Kidney capillary endothelial cell (primary cell): ENCODE results near the gene GLCCI1.

ENCODE experiments used
- DNase-seq: peaks from one replicate; pipeline ENCODE4 v3.0.0-alpha.2; 2018; ENCODE audit warnings: low spot score

The GLCCI1 gene

GRCh38 chr7:8103282-8103681 lies 134.7 kb downstream of the GLCCI1 start:
- DNase-seq = no peak

GRCh38 chr7:8105449-8106095 lies 137.0 kb downstream of the GLCCI1 start:
- no peak for DNase-seq

- DNase-seq = no peak
Measured at GRCh38 chr7:8109196-8110022, 140.8 kb downstream of the GLCCI1 start.

DNA sequence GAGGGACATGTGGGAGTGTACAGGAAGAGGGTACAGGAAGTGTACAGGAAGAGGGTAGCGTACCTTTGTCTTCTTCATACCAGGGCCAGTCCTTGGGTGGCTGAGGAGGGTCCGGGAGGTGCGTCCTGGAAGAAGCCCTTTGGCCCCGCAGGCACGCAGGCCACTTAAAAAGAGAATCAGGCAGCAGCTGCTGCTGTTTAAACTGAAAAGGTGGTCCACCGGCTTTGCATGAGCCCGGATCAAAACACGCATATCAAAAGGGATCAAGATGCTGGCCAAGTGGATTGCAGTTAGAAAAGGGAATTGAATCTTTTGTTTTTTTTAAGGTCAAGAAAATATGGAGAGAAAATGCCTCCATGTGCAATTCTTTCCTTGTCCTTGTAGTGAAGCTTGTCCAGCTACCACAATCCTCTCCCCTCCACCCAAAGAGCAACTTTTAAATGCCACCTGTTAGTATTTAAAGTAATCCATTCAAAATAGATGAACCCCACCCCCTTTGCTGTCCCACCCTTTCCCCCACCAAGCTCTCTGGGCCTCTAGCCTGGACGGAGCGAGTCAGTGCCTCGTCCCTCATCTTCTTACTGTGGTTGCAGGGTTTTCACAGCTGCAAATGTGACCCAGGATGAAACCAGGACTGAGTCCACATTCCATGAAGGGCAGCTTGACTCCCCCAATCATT lies 142.8 kb downstream of the GLCCI1 start:
- DNase-seq = no peak

DNA sequence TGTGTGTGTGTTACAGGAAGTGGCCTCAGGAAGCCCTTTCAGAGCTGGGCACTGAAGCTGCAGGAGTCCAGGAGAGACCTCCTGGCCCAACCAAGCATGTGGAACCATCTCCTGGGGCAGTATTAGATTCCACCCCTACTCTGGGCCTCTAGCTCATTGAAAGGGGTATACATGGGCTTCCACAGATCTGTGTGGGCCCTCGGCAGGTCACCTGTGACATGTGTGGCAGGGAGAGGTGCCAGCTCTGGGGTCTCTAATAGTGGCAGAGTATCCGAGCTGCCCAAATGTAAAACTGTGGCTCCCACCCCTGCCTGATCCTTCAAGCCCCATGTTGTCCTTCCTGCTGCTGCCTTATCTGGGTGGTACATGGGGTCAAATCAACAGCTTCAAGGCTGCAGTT lies 144.1 kb downstream of the GLCCI1 start:
- DNase-seq = no peak

DNA sequence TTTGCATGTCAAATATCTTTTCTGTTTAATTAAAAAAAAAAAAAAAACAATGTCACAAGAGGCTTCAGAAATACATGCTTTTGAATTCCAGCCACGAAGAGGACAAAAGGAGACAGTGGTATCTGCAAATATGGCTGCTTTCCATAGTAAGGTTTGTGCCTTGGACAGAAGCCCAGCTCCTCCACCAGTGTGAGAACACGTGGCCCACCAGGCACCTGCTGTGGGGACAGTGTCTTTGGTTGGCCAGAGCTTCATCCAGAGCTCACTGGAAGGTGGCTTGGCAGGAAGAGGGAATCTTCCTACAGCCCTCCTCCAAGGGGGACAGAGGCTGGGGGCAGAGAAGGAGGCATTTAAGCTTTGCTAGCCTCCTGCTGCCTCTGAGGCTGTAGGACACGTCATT lies 144.6 kb downstream of the GLCCI1 start:
- DNase-seq = no peak

DNA sequence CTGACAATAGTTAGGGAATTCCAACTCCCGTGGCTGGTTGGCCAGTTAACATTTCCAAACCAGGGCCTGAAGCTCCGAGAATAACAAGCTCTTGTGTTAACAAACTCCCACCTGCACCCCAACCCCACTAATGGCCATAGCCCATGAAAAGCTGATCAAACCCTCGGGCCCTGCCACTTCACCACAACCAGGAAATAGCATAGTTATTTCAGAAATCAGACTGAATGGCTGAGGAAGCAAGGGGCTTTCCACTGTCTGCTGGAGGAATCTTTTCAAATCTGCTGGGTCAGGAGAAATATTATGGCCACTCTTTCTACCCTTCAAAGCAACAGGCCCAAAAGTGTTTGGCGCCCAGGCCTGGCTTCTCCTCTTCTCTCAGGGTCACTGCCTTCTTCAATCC lies 145.6 kb downstream of the GLCCI1 start:
- no peak for DNase-seq

GRCh38 chr7:8115547-8116402 lies 147.2 kb downstream of the GLCCI1 start:
- no peak for DNase-seq

DNA sequence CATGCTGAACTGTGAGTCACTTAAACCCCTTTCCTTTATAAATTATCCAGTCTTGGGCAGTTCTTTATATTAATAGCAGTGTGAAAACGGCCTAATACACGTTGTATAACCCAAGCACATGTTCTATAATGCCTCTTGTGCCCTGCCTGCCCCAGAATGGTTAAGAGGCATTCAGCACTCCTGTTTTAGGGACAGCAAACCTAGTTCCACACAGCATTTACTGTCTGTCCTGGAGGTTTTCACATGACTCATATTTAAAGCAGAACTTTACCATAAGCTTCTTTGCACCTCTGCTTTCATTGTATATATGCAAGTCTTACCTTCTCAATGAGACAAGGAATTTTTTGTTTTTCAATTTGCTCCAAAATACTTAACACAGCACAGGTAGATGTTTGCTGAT lies 148.6 kb downstream of the GLCCI1 start:
- DNase-seq = no peak

DNA sequence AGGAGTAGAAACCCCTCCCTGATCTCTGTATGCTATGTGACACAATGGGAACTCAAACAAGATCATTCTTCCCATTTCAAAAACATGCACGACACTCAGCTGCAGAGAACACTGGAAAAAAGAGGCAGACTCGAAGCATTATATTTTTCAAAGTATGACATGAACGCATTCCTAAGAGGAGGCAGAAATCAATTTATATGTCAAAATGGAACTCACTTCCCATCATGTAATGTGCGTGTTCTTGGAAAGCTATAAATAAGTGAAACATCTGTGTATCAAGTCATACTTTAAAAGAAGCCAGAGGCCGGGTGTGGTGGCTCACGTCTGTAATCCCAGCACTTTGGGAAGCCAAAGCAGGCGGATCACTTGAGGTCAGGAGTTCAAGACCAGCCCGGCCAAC lies 150.7 kb downstream of the GLCCI1 start:
- no peak for DNase-seq

GRCh38 chr7:8120390-8121058 lies 151.9 kb downstream of the GLCCI1 start:
- no peak for DNase-seq

DNA sequence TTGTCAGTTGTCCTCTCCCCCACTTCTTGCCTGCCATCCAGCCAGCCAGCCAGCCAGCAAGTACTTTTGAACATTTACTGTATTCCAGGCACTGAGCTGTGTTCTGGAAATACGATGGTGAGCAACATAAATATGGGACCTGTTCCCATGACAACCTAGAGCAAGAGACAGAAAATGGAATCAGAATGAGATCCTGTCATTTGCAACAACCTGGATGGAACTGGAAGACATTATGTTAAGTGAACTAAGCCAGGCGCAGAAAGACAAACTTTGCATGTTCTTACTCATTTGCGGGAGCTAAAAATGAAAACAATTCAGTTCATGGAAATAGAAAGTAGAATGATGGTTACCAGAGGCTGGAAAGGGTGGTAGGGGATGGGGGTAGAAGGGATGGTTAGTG lies 152.6 kb downstream of the GLCCI1 start:
- no peak for DNase-seq

DNA sequence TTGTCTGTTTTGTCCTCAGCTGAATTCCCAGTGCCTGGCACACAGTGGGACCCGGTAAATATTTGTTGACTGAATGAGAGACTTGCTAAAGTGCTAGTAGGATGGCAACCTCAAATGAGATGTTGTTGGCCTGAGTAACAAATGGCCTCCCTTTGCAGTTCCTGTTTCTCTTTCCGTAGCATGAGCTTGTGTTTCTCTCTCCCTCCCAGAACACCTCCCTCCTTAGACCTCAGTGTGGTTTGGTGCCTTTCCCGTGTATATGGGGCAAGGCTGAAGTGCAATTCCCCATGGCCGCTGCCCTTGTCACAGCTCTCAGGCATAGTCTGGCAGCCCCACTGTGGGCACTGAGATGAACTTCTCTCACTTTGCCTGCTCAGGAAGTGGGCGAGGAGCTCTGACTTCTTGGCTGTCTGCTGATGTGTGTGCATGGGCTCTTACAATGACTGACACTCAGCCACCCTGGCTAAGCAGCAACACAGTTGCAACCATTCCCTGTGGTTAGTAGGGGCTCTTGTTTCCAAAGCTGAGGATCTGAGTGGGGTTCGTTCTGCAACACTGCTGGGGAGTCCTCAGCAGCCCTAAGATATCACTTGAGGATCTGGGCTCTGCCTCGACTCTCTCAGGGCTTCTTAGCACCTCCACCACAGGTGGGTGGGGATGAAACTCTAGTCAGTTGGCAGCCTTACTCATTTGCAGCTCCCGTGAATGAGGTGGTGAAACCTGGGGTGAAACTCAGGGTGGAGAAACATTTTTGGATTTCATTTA lies 157.3 kb downstream of the GLCCI1 start:
- no peak for DNase-seq

DNA sequence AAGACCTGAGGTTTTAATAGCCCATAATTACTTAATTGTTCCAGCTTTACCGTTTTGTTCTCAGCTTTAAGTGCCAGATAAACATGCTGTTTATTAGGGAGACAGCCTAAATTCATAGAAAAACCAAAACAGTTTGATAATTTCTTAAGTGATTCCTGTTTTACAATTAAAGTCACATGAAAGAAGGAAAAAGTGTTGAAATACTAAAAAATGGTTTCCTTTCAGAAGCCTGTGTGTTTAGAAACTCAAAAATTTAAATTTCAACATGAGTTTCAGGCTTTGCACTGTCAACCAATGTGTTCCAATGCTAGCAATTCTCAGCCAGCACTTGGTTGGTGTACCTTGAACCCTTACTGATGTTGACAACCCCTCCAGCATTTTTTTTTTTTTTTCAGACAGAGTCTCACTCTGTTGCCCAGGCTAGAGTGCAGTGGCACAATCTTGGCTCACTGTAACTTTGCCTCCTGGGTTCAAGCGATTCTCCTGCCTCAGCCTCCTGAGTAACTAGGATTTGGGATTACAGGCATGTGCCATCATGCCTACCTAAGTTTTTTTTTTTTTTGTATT lies 158.1 kb downstream of the GLCCI1 start:
- no peak for DNase-seq

DNA sequence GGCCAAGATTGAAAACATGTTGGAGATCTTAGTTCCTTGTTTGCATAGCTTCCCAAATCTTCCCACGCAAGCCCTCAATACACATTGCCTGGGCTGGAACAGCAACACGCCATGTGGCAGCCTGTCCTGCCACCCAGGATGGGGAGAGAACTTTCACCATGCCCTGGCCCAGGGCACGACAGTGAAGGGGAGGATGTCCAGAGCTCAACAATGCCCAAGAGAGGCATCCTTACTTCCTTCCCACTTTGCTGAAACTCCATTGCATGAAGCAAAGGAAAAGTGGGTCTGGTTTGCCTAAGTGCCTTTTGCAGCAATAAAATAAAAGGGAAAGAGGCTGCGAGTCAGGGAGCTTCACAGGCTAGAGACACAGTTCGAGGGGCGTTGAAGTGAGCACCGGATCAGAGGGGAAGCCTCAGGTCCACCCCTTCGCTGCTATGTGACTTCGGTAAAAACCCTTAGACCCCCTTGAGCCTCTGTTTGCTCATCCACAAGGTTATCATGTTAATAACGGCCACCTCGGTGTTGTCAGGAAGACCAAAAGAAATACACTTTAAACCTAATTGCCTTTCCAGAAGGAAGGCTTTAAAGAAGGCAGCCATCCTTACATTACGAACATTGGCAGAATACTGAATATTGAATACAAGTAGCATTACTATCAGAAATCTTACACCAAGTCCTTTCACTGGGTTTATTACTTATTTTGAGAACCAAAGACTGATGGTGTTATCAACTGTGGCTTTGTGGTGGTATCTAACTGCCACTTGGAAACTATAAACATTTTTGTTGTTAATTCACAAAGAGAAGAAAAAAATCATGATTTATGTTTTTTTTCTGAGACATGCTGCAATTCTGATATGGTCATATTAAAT lies 160.1 kb downstream of the GLCCI1 start:
- DNase-seq = no peak

GRCh38 chr7:8129318-8129659 lies 160.7 kb downstream of the GLCCI1 start:
- DNase-seq = no peak

DNA sequence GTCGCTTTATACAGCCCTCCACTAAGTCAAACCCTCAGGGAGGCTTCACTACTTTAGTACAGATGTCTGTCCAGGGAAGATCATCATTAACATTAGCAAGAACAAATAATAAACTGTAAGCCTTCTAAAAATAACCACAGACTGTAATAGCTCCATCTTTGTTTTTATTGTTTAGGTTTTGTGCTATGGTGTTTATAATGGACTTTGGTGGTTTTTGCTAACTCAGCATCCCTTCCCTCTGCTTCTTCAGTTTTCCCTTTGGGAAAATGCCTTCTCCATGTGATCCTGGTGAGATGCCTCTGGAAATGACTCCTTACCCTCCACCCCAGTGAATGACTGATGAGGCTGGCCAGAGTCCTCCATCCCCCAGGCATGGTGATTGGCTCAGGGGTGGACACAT lies 162.1 kb downstream of the GLCCI1 start:
- DNase-seq = no peak

- DNase-seq = no peak
Measured at GRCh38 chr7:8131694-8132605, 163.4 kb downstream of the GLCCI1 start.
